Measurements from ENCODE around the gene IQCB1.

DNA sequence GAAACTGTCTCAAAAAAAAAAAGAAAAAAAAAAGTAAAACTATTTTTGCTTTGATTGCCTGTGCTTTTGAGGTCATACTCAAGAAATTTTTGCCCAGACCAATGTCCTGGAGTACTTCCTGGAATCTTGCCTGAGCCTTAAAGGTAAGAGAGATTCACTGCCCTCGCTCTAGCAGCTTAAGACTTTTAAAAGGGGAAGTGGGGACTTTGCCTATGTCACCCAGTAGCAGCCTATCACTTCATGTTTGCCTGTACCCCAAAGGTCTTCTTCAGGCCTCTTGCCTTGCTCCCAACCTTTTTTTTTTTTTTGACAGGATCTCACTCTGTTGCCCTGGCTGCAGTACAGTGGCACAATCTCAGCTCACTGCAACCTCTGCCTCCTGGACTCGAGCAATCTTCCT lies 66.4 kb downstream of the IQCB1 start:
- TF ChIP-seq, protein P1, sequence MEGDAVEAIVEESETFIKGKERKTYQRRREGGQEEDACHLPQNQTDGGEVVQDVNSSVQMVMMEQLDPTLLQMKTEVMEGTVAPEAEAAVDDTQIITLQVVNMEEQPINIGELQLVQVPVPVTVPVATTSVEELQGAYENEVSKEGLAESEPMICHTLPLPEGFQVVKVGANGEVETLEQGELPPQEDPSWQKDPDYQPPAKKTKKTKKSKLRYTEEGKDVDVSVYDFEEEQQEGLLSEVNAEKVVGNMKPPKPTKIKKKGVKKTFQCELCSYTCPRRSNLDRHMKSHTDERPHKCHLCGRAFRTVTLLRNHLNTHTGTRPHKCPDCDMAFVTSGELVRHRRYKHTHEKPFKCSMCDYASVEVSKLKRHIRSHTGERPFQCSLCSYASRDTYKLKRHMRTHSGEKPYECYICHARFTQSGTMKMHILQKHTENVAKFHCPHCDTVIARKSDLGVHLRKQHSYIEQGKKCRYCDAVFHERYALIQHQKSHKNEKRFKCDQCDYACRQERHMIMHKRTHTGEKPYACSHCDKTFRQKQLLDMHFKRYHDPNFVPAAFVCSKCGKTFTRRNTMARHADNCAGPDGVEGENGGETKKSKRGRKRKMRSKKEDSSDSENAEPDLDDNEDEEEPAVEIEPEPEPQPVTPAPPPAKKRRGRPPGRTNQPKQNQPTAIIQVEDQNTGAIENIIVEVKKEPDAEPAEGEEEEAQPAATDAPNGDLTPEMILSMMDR (conservative IDR thresholded peaks at IDR 0.05; ENCODE audit: low read length), result no peak
- TF ChIP-seq EZH2phosphoT487 (IDR thresholded peaks at IDR 0.05; ENCODE audit: borderline replicate concordance), result no peak

Measured in Loucy (cell line).